ENCODE results near the gene LMF1.

The LMF1 gene

GRCh38 chr16:841455-842060 lies 129.2 kb downstream of the LMF1 start:
- Histone ChIP-seq H3K9me3 (ENCODE audit: control insufficient read depth, insufficient read depth, low read length) (peaks cover 17% of the 10 kb centered on the region; the same call in 1 of the 2 replicates), H3K4me2 (ENCODE audit: low read length) (no peak overlapping the region), H3K9me2 (replicated peaks; ENCODE audit: control insufficient read depth, low read length) (no peaks in the 10 kb centered on the region), H3F3A (ENCODE audit: control insufficient read depth, insufficient read depth) (no peaks in the 10 kb centered on the region), H3K4me1 (ENCODE audit: control insufficient read depth, low read length) (no peaks in the 10 kb centered on the region), H3K27me3 (ENCODE audit: control insufficient read depth, low read length) (no peaks in the 10 kb centered on the region), H3K27ac (ENCODE audit: low read depth, low read length) (no peak overlapping the region), H4K20me1 (ENCODE audit: control insufficient read depth, insufficient read depth, low read depth, low read length) (no peaks in the 10 kb centered on the region), H3K79me2 (ENCODE audit: control insufficient read depth, low read length) (no peaks in the 10 kb centered on the region), H3K36me3 (ENCODE audit: control insufficient read depth, low read length) (no peaks in the 10 kb centered on the region), H3K4me3 (ENCODE audit: low read length) (no peak overlapping the region)
- no peak for TF ChIP-seq CTCF (IDR thresholded peaks at IDR 0.05; ENCODE audit: low read depth, low read length, poor library complexity, severe bottlenecking)
- no peak for TF ChIP-seq EZH2phosphoT487 (IDR thresholded peaks at IDR 0.05; ENCODE audit: borderline replicate concordance, low read length)

DNA sequence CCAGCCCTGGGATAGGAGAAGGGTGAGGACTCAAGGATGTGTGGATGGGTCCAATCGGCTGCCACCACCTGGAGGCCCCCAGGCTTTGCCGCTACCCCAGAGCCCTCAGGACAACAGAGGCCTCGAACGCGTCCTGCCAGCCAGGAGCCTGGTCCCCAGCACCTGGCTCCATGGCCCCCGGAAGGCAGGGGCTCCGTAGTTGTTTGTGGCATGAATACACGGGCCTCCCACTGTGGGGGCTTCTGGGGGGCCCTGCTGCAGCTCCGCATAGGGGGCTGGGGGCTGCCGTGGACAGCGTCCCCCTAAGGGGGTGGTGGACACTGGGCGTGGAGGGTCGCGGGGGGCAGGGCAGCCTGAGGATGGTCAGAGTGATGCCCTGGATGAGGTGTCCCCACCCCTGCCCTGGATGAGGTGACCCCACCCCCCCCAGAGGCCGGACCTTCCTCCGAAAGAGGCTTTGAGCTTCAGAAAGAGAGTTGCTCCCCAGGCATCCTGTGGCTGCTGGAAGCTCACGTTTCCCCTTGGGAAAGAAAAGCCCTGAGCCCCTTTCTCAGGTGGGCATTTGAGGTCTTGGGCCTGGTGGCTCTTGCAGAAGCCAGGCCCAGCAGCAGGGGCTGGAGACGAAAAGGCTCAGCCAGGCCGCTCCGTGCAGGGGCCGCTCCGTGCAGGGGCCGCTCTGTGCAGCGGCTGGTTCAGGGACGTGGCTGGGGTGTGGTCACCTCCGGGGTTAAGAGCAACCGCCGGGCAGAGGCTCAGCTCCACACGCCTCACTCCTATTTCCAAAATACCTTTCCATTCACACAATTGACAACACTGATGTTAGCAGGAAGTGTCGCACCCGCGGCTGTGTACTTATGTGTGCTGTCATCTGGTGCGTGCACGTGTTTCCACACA lies 130.0 kb downstream of the LMF1 start:
- Histone ChIP-seq H3K27me3 (ENCODE audit: control insufficient read depth, low read length) (no peaks in the 10 kb centered on the region), H3K9me3 (ENCODE audit: control insufficient read depth, insufficient read depth, low read length) (peaks cover 22% of the 10 kb centered on the region), H3K4me3 (ENCODE audit: low read length) (no peak overlapping the region), H3K4me2 (ENCODE audit: low read length) (no peak overlapping the region), H3K36me3 (ENCODE audit: control insufficient read depth, low read length) (no peaks in the 10 kb centered on the region), H4K20me1 (ENCODE audit: control insufficient read depth, insufficient read depth, low read depth, low read length) (no peaks in the 10 kb centered on the region), H3K27ac (ENCODE audit: low read depth, low read length) (no peak overlapping the region), H3F3A (ENCODE audit: control insufficient read depth, insufficient read depth) (no peaks in the 10 kb centered on the region), H3K79me2 (ENCODE audit: control insufficient read depth, low read length) (no peaks in the 10 kb centered on the region), H3K9me2 (replicated peaks; ENCODE audit: control insufficient read depth, low read length) (no peaks in the 10 kb centered on the region), H3K4me1 (ENCODE audit: control insufficient read depth, low read length) (no peaks in the 10 kb centered on the region)
- no peak for TF ChIP-seq CTCF (IDR thresholded peaks at IDR 0.05; ENCODE audit: low read depth, low read length, poor library complexity, severe bottlenecking)

- Histone ChIP-seq H3K4me2 (ENCODE audit: low read length) (no peak overlapping the region), H3K4me1 (ENCODE audit: control insufficient read depth, low read length) (no peaks in the 10 kb centered on the region)
Measured at GRCh38 chr16:839643-840408, 131.0 kb downstream of the LMF1 start.

More at GRCh38 chr16:839643-840408, 131.0 kb downstream of the LMF1 start:
- no peaks in the 10 kb centered on the region for H3K27me3 ChIP-seq (ENCODE audit: control insufficient read depth, low read length)
- TF ChIP-seq CTCF (IDR thresholded peaks at IDR 0.05; ENCODE audit: low read depth, low read length, poor library complexity, severe bottlenecking) (no peak), EZH2phosphoT487 (IDR thresholded peaks at IDR 0.05; ENCODE audit: borderline replicate concordance, low read length) (no peak)
- H3K4me3 ChIP-seq (ENCODE audit: low read length), result no peak overlapping the region
- no peaks in the 10 kb centered on the region for H3F3A ChIP-seq (ENCODE audit: control insufficient read depth, insufficient read depth)
- no peaks in the 10 kb centered on the region for H4K20me1 ChIP-seq (ENCODE audit: control insufficient read depth, insufficient read depth, low read depth, low read length)
- H3K79me2 ChIP-seq (ENCODE audit: control insufficient read depth, low read length), result no peaks in the 10 kb centered on the region
- no peaks in the 10 kb centered on the region for H3K9me2 ChIP-seq (replicated peaks; ENCODE audit: control insufficient read depth, low read length)
- peaks cover 26% of the 10 kb centered on the region for H3K9me3 ChIP-seq (ENCODE audit: control insufficient read depth, insufficient read depth, low read length)
- H3K27ac ChIP-seq (ENCODE audit: low read depth, low read length), result no peak overlapping the region
- H3K36me3 ChIP-seq (ENCODE audit: control insufficient read depth, low read length), result no peaks in the 10 kb centered on the region

All from DOHH2 (cell line).